Measurements from ENCODE around the gene THRAP3. TPM values are rescaled to one million over a fixed set of nuclear protein-coding genes. Genes with fewer than 3 reads are reported as not detected.

Gene THRAP3
- total and polyA plus RNA-seq, 2 donors (not counting 3 experiments of a cell fraction or from before 2014, with no cell fraction given), result 38.0 to 144 TPM

GRCh38 chr1:36352125-36352909 is 128.1 kb downstream of the THRAP3 start:
- H3K9me1 ChIP-seq (replicated peaks; ENCODE audit: control insufficient read depth, extremely low read depth, insufficient read depth, low read length), result no peaks in the 10 kb centered on the region
- peaks cover 4 to 25% of the 10 kb centered on the region in 2 experiments for H3K36me3 ChIP-seq (ENCODE audit: control insufficient read depth in 2 of 2, extremely low read depth in 1 of 2, insufficient read depth in 2 of 2, low read length in 2 of 2)
- H3K4me3 ChIP-seq (replicated peaks in 1 of 3; ENCODE audit: insufficient read depth in 1 of 3, low read depth in 1 of 3, low read length in 3 of 3), result no peak overlapping the region
- no peaks in the 10 kb centered on the region for H3K9me3 ChIP-seq (replicated peaks; ENCODE audit: control insufficient read depth, insufficient read depth, low read length)
- no peaks in the 10 kb centered on the region for H4K20me1 ChIP-seq (replicated peaks; ENCODE audit: control insufficient read depth, extremely low read depth, insufficient read depth, low read length)
- intact Hi-C loops (cut with micrococcal nuclease), result loop anchor here (1.0 kb wide), 1 partner anchor 17 kb away; no protein-coding TSS in a partner anchor
- ChIA-PET CTCF (interaction anchor here (0.7 to 6.7 kb wide), 11 partner anchors 9 to 218 kb away, joined by 3 to 99 read pairs (median 5); partner anchors contain the start of gene TRAPPC3), POLR2A (interaction anchor here (0.8 to 2.3 kb wide), 4 partner anchors 15 to 34 kb away, joined by 3 to 9 read pairs (median 4); no protein-coding TSS in a partner anchor)
- H3K27ac ChIP-seq (ENCODE audit: insufficient read depth, low read depth, low read length), result peak overlapping the region; percentile 89
- peak overlapping the region; percentile 71 for H3K9ac ChIP-seq (replicated peaks; ENCODE audit: extremely low read depth, insufficient read depth, low read length)
- dilution Hi-C loops (cut with MboI; ENCODE audit: extremely low pct_ligation_motif_present, low sequenced_read_pairs), result no loop called here
- DNase-seq (ENCODE audit: low read depth, low spot score) (peak; percentile 68), FAIRE-seq (peak; percentile 99)
- TF ChIP-seq MYC (IDR thresholded peaks at IDR 0.05; ENCODE audit: low read depth, low read length) (no peak), POLR2A (IDR thresholded peaks at IDR 0.05; ENCODE audit: low read depth, low read length) (peak; percentile 47), EZH2 (IDR thresholded peaks at IDR 0.05; ENCODE audit: borderline replicate concordance, low read depth, low read length, severe bottlenecking) (no peak), MAX (IDR thresholded peaks at IDR 0.05; ENCODE audit: insufficient read depth, insufficient read length) (no peak), POLR2AphosphoS5 (IDR thresholded peaks at IDR 0.05; ENCODE audit: insufficient read depth, low read depth, low read length) (peak; percentile 93), GATA2 (IDR thresholded peaks at IDR 0.05; ENCODE audit: insufficient read depth, insufficient read length, low read depth, low read length) (peak; percentile 92), JUN (IDR thresholded peaks at IDR 0.05; ENCODE audit: borderline replicate concordance, insufficient read depth, insufficient read length, low read depth) (peak; percentile 36), FOS (IDR thresholded peaks at IDR 0.05; ENCODE audit: borderline replicate concordance, insufficient read depth, low read length) (peak; percentile 53), CTCF (IDR thresholded peaks at IDR 0.05; ENCODE audit: extremely low read depth in 1 of 2, insufficient read depth in 1 of 2, low read depth in 1 of 2, low read length in 2 of 2) (peak in 1 of 2 donors; percentile 31)
- H3K4me1 ChIP-seq (ENCODE audit: control insufficient read depth, extremely low read depth, insufficient read depth, low read length), result peaks cover 49% of the 10 kb centered on the region
- peak overlapping the region; percentile 23 for H3K4me2 ChIP-seq (ENCODE audit: insufficient read depth, low read length)
- BruUV-seq (replicated peaks), result no TSS peak
- no peaks in the 10 kb centered on the region for H3K79me2 ChIP-seq (ENCODE audit: control insufficient read depth, insufficient read depth, low read length)
- H2AFZ ChIP-seq (ENCODE audit: low read depth, low read length), result no peak overlapping the region
- H3K27me3 ChIP-seq (ENCODE audit: control insufficient read depth in 2 of 2, insufficient read depth in 2 of 2, low read length in 2 of 2), result no peaks in the 10 kb centered on the region
